NOMO-1 treated with DMSO at 0.1 percent for 48 hours (cell line): Measurements from ENCODE around the gene ADK.
A peak's percentile ranks its signal among the peaks of the same experiment; 100 is the strongest.

ENCODE experiments used
- DNase-seq: peaks from one replicate; lab custom pipeline; 2025; ENCODE audit not compliant: unreplicated experiment; lab: John Stamatoyannopoulos, UW

ADK gene

GRCh38 chr10:74706966-74707365, 555.9 kb downstream of the ADK start:
- DNase-seq: no peak

GRCh38 chr10:74708246-74708645, 557.2 kb downstream of the ADK start:
- DNase-seq: no peak

- no peak for DNase-seq
Measured at GRCh38 chr10:74718208-74718607, 567.2 kb downstream of the ADK start.

- DNase-seq: no peak
Measured at GRCh38 chr10:74728225-74728624, 577.2 kb downstream of the ADK start.

- no peak for DNase-seq
Measured at GRCh38 chr10:74730246-74730645, 579.2 kb downstream of the ADK start.

GRCh38 chr10:74733612-74734011, 582.6 kb downstream of the ADK start:
- no peak for DNase-seq

GRCh38 chr10:74736029-74736428, 585.0 kb downstream of the ADK start:
- DNase-seq: no peak

GRCh38 chr10:74738052-74738451, 587.0 kb downstream of the ADK start:
- DNase-seq: peak; percentile 95

- DNase-seq: peak; percentile 51
Measured at GRCh38 chr10:74738542-74738941, 587.5 kb downstream of the ADK start.

GRCh38 chr10:74738985-74739567, 588.1 kb downstream of the ADK start:
- peak; percentile 98 for DNase-seq

- DNase-seq: no peak
Measured at GRCh38 chr10:74743401-74743800, 592.4 kb downstream of the ADK start.

GRCh38 chr10:74745449-74745848, 594.4 kb downstream of the ADK start:
- no peak for DNase-seq

- DNase-seq: no peak
Measured at GRCh38 chr10:74746813-74747212, 595.8 kb downstream of the ADK start.

- peak; percentile 24 for DNase-seq
Measured at GRCh38 chr10:74748468-74749031, 597.5 kb downstream of the ADK start.

- DNase-seq: no peak
Measured at GRCh38 chr10:74750848-74751274, 599.8 kb downstream of the ADK start.

GRCh38 chr10:74752371-74753040, 601.5 kb downstream of the ADK start:
- no peak for DNase-seq

GRCh38 chr10:74753442-74754211, 602.6 kb downstream of the ADK start:
- no peak for DNase-seq

GRCh38 chr10:74754381-74754821, 603.4 kb downstream of the ADK start:
- DNase-seq: no peak

GRCh38 chr10:74755273-74755672, 604.3 kb downstream of the ADK start:
- DNase-seq: peak; percentile 81
